ENCODE data around the gene SDCCAG8. TPM values are rescaled to one million over a fixed set of nuclear protein-coding genes. Genes with fewer than 3 reads are reported as not detected.

Gene SDCCAG8
- total RNA-seq, 1 donor from 2014 or later = 21.4 TPM

DNA sequence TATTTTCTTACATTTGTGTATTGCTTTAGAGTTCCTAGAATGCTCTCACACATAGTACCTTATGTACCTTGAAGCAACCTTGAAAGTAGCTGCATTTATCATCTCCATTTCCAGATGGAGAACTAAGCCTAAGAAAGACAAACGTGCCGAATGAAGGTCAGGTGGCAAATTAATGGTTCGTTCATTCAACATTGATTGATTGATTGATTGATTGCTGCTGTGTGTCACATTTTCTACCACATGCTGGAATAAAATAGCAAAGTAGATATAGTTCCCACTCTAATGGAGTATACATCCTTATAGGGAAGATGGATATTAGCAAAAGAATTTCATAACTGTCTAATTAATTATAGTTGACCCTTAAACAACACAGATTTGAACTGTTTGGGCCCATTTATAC is 172.2 kb downstream of the SDCCAG8 start:
- no peaks in the 10 kb centered on the region for H3K27me3 ChIP-seq (ENCODE audit: low read depth)
- no peak for DNase-seq
- H3K36me3 ChIP-seq = peaks cover 37% of the 10 kb centered on the region
- no peaks in the 10 kb centered on the region for H3K9me3 ChIP-seq (replicated peaks)
- H3K4me1 ChIP-seq = no peaks in the 10 kb centered on the region
- no peak overlapping the region for H3K27ac ChIP-seq (replicated peaks)
- intact Hi-C loops (cut with micrococcal nuclease) = no loop called here
- H3K4me3 ChIP-seq = no peak overlapping the region
- TF ChIP-seq, protein P1, sequence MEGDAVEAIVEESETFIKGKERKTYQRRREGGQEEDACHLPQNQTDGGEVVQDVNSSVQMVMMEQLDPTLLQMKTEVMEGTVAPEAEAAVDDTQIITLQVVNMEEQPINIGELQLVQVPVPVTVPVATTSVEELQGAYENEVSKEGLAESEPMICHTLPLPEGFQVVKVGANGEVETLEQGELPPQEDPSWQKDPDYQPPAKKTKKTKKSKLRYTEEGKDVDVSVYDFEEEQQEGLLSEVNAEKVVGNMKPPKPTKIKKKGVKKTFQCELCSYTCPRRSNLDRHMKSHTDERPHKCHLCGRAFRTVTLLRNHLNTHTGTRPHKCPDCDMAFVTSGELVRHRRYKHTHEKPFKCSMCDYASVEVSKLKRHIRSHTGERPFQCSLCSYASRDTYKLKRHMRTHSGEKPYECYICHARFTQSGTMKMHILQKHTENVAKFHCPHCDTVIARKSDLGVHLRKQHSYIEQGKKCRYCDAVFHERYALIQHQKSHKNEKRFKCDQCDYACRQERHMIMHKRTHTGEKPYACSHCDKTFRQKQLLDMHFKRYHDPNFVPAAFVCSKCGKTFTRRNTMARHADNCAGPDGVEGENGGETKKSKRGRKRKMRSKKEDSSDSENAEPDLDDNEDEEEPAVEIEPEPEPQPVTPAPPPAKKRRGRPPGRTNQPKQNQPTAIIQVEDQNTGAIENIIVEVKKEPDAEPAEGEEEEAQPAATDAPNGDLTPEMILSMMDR (IDR thresholded peaks at IDR 0.05; ENCODE audit: borderline replicate concordance) = no peak

- peaks cover 37% of the 10 kb centered on the region for H3K36me3 ChIP-seq
- no peak for DNase-seq
- TF ChIP-seq, protein P1 (IDR thresholded peaks at IDR 0.05; ENCODE audit: borderline replicate concordance) = no peak
- no peak overlapping the region for H3K27ac ChIP-seq (replicated peaks)
- no peak overlapping the region for H3K4me3 ChIP-seq
- no peaks in the 10 kb centered on the region for H3K9me3 ChIP-seq (replicated peaks)
- intact Hi-C loops (cut with micrococcal nuclease) = no loop called here
- H3K27me3 ChIP-seq (ENCODE audit: low read depth) = no peaks in the 10 kb centered on the region
- H3K4me1 ChIP-seq = no peaks in the 10 kb centered on the region
Observed at GRCh38 chr1:243428617-243429342, 172.9 kb downstream of the SDCCAG8 start.

- H3K4me1 ChIP-seq = no peaks in the 10 kb centered on the region
- H3K27ac ChIP-seq (replicated peaks) = no peak overlapping the region
- DNase-seq = no peak
- no peak overlapping the region for H3K4me3 ChIP-seq
- no peaks in the 10 kb centered on the region for H3K9me3 ChIP-seq (replicated peaks)
- no peaks in the 10 kb centered on the region for H3K27me3 ChIP-seq (ENCODE audit: low read depth)
- intact Hi-C loops (cut with micrococcal nuclease) = no loop called here
- peaks cover 32% of the 10 kb centered on the region for H3K36me3 ChIP-seq
- TF ChIP-seq, protein P1 (IDR thresholded peaks at IDR 0.05; ENCODE audit: borderline replicate concordance) = no peak
Observed at GRCh38 chr1:243431591-243431990, 175.8 kb downstream of the SDCCAG8 start.

- intact Hi-C loops (cut with micrococcal nuclease) = no loop called here
- no peak for DNase-seq
- TF ChIP-seq, protein P1 (IDR thresholded peaks at IDR 0.05; ENCODE audit: borderline replicate concordance) = no peak
- Histone ChIP-seq H3K27ac (replicated peaks) (no peak overlapping the region), H3K4me3 (no peak overlapping the region), H3K36me3 (peaks cover 29% of the 10 kb centered on the region), H3K4me1 (no peaks in the 10 kb centered on the region), H3K9me3 (replicated peaks) (no peaks in the 10 kb centered on the region), H3K27me3 (ENCODE audit: low read depth) (no peaks in the 10 kb centered on the region)
Observed at GRCh38 chr1:243432136-243432535, 176.3 kb downstream of the SDCCAG8 start.

GRCh38 chr1:243433737-243434370 is 178.0 kb downstream of the SDCCAG8 start:
- H3K4me1 ChIP-seq = no peaks in the 10 kb centered on the region
- H3K36me3 ChIP-seq = peaks cover 20% of the 10 kb centered on the region
- TF ChIP-seq, protein P1 (IDR thresholded peaks at IDR 0.05; ENCODE audit: borderline replicate concordance) = no peak
- no peak overlapping the region for H3K27ac ChIP-seq (replicated peaks)
- H3K9me3 ChIP-seq (replicated peaks) = no peaks in the 10 kb centered on the region
- H3K4me3 ChIP-seq = no peak overlapping the region
- no peaks in the 10 kb centered on the region for H3K27me3 ChIP-seq (ENCODE audit: low read depth)
- no peak for DNase-seq
- intact Hi-C loops (cut with micrococcal nuclease) = no loop called here
